Stomach (tissue), 4 donors: ENCODE measurements around the gene NPM3.

Experiments used
- CTCF ChIP-seq, 7 experiments: fragments of 450-650 bp in 4 of 7; fragments of 200-600 bp in 3 of 7; sonication (generic) in 3 of 7; IDR thresholded peaks; one replicate each; pipeline ENCODE4 v1.5.1; 2016 to 2019; ENCODE audit warnings: antibody characterized with exemption in 7 of 7, control low read depth in 2 of 7, mild to moderate bottlenecking in 1 of 7
- EP300 ChIP-seq: sonication (generic); formaldehyde crosslinking; IDR thresholded peaks from one replicate; pipeline ENCODE4 v1.6.1; 2017; ENCODE audit warnings: antibody characterized with exemption
- POLR2A ChIP-seq, 4 donors: fragments of 450-650 bp; IDR thresholded peaks; one replicate each; pipeline ENCODE4 v1.6.1; 2016; ENCODE audit warnings: antibody characterized with exemption in 4 of 4, control low read depth in 2 of 4, mild to moderate bottlenecking in 1 of 4, moderate library complexity in 1 of 4

GRCh38 chr10:101814466-101815071 is 31.3 kb upstream of the NPM3 start:
- TF ChIP-seq EP300 = no peak
- TF ChIP-seq POLR2A (IDR thresholded peaks at IDR 0.05) = no peak
- no peak for TF ChIP-seq CTCF (IDR thresholded peaks at IDR 0.05)
